ENCODE results near the gene PET117. TPM values are rescaled to one million over a fixed set of nuclear protein-coding genes. Genes with fewer than 3 reads are reported as not detected.

The PET117 gene
- total RNA-seq, 1 experiment from 2014 or later: 25.0 TPM

GRCh38 chr20:18133962-18134361 is 3.7 kb upstream of the PET117 start:
- H2BK15ac ChIP-seq (ENCODE audit: low read depth, low read length): no peak overlapping the region
- peaks cover 7 to 9% of the 10 kb centered on the region in 2 experiments for H3K4me1 Mint-ChIP-seq
- peaks cover 9% of the 10 kb centered on the region; the same call in 1 of the 2 replicates for H3K79me2 ChIP-seq (ENCODE audit: insufficient read depth, low read length)
- no peaks in the 10 kb centered on the region for H3K23me2 ChIP-seq (ENCODE audit: insufficient read length, low read depth, low read length, poor library complexity, severe bottlenecking)
- no peaks in the 10 kb centered on the region for H4K20me1 ChIP-seq (ENCODE audit: control insufficient read depth, insufficient read depth, insufficient read length)
- H3K18ac ChIP-seq (ENCODE audit: insufficient read length, low read depth, low read length): no peak overlapping the region
- no peak overlapping the region for H2BK20ac ChIP-seq (ENCODE audit: low read depth, low read length, poor library complexity, severe bottlenecking)
- H3K4me2 ChIP-seq (ENCODE audit: insufficient read depth, insufficient read length, low read length): no peak overlapping the region
- no peaks in the 10 kb centered on the region for H3K9me3 Mint-ChIP-seq
- H3K27me3 ChIP-seq (ENCODE audit: insufficient read depth, low read length): no peaks in the 10 kb centered on the region
- H3K79me1 ChIP-seq (ENCODE audit: insufficient read depth, low read depth, low read length, poor library complexity, severe bottlenecking): no peaks in the 10 kb centered on the region
- peak overlapping the region in 1 of 3 experiments; percentile 12; a peak in 2 of 7 replicates for H3K27ac Mint-ChIP-seq
- no peak overlapping the region for H3K56ac ChIP-seq (ENCODE audit: insufficient read length, low read depth, low read length)
- H2BK5ac ChIP-seq (ENCODE audit: insufficient read length, low read length): no peak overlapping the region
- H3T11ph ChIP-seq (ENCODE audit: low read length): no peak overlapping the region
- H2AK5ac ChIP-seq (ENCODE audit: insufficient read length, low read length): no peak overlapping the region
- no CpG with 5 or more reads among the region's 2 CpGs for WGBS (ENCODE audit: extremely low coverage, insufficient read length, low lambda C conversion rate)
- no peak overlapping the region for H3K23ac ChIP-seq (ENCODE audit: insufficient read length, low read depth, low read length)
- no peak for TF ChIP-seq CTCF (conservative IDR thresholded peaks at IDR 0.05)
- no peak overlapping the region for H4K5ac ChIP-seq (ENCODE audit: insufficient read length, low read depth, low read length)
- H3K9me3 ChIP-seq (ENCODE audit: control insufficient read depth, low read depth, low read length): no peaks in the 10 kb centered on the region
- H3K9ac ChIP-seq (ENCODE audit: extremely low read depth, insufficient read length, low read length): no peak overlapping the region
- H3K4me1 ChIP-seq (ENCODE audit: insufficient read depth, low read length): peaks cover 3% of the 10 kb centered on the region; the same call in 1 of the 2 replicates
- no peak overlapping the region for H2BK12ac ChIP-seq (ENCODE audit: insufficient read length, low read depth, low read length)
- no peak overlapping the region for H3K4ac ChIP-seq (ENCODE audit: low read depth, low read length)
- H3K27ac ChIP-seq (ENCODE audit: insufficient read length, low read depth, low read length): no peak overlapping the region
- no peak overlapping the region for H4K91ac ChIP-seq (ENCODE audit: insufficient read length, low read depth, low read length)
- no peaks in the 10 kb centered on the region; a peak in 1 of 7 replicates for H3K36me3 Mint-ChIP-seq (ENCODE audit: insufficient read depth in 1 of 3, low read depth in 3 of 3)
- H3K4me3 Mint-ChIP-seq: no peak overlapping the region
- no peak overlapping the region for H3K14ac ChIP-seq (ENCODE audit: insufficient read depth, low read length)
- H2BK120ac ChIP-seq (ENCODE audit: low read depth, low read length, poor library complexity, severe bottlenecking): no peak overlapping the region
- H2AFZ ChIP-seq (ENCODE audit: low read length): no peak overlapping the region
- H3K27me3 Mint-ChIP-seq (ENCODE audit: low read depth): peaks cover 5% of the 10 kb centered on the region; the same call in 1 of the 2 replicates
- no peak overlapping the region for H4K8ac ChIP-seq (replicated peaks; ENCODE audit: insufficient read length, low read depth, low read length)
- DNase-seq: no peak
